Hippocampal formation (tissue), 2 donors: ENCODE results near the gene CDH5.

Experiments used
- DNase-seq, 2 donors: peaks; one replicate each; lab custom pipeline; 2025; lab: John Stamatoyannopoulos, UW

The CDH5 gene

GRCh38 chr16:66373667-66374066 is 7.2 kb downstream of the CDH5 start:
- DNase-seq: no peak

DNA sequence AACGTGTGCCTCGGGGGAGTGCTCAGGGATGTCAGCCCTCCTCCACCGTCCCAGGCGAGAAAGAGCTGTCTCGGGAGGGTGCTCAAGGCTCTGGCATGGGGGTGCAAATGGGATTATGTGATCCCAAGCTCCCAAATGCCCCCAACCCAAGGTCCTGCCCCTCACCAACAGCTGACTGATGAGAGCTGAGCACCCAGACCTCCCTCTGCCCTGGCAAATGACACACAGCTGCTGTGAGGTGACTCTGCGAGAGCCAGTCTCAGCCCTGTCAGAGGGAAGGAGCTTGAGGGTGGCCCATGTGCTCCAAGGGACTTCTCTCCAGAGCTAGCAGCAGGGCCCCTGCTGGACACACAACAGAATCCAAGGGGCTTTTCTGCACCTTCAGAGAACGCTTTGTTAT is 7.7 kb downstream of the CDH5 start:
- no peak for DNase-seq

DNA sequence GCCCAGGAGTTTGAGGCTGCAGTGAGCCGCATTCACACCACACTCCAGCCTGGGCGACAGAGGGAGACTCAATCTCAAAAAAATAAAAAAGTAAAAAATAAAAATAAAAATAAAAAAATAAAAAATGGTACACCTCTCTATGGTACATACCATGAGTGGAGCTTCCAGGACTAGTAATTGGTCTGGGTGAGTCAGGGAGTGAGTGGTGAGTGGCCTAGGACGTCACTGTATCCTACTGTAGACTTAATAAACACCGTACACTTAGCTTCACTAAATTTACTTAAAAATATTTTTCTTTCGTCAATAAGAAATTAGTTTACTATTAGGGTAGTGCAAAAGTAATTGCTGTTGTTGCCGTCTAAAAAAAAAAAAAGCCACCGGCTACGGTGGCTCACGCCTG is 9.0 kb downstream of the CDH5 start:
- no peak for DNase-seq

- no peak for DNase-seq
Measured at GRCh38 chr16:66376114-66376513, 9.6 kb downstream of the CDH5 start.

GRCh38 chr16:66376577-66377305 is 10.2 kb downstream of the CDH5 start:
- no peak for DNase-seq

- DNase-seq: no peak
Measured at GRCh38 chr16:66377324-66377723, 10.8 kb downstream of the CDH5 start.

GRCh38 chr16:66378741-66379570 is 12.5 kb downstream of the CDH5 start:
- no peak for DNase-seq

DNA sequence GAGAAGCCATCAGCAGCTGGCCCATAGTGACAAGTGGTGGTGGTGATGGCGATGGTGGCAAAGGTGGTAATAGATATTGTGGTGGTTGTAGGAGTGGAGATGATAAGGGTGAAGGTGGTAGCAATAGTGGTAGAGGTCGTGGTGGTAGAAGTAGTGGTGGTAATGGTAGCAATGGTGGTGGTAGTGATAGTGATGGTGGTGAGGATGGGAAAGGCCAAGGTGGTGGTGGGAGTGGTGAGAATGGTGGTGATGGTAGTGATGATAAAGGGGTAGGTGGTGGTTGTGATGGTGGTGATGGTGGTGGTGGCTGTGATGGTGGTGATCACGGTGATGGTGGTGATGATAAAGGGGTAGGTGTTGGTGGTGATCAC is 13.1 kb downstream of the CDH5 start:
- no peak for DNase-seq

- no peak for DNase-seq
Measured at GRCh38 chr16:66380421-66380820, 13.9 kb downstream of the CDH5 start.

DNA sequence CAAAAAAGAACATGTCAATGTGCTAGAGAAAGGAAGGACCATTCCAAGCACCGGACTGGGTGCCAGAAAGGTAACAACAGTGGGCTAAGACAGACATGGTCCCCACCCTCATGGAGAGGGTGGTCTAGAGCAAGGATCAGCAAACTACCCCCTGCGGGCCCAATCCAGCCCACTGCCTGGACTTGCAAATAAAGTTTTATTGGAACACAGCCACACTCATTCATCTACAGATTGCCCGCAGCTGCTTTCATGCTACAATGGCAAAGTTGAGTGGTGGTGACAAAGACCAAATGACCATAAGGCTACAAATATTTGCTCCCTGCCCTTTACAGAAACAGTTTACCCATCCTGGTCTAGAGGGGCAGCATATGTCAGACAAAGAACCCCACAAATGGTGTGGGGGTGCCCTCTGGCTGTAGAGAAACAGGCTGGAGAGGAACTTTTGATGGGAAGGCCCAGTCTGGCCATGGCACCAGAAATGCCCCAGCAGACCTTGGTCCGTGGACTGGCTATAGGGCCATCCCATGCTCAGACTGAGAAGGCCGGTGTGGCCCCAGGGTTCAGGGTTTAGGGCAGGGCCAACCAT is 15.2 kb downstream of the CDH5 start:
- no peak for DNase-seq

DNA sequence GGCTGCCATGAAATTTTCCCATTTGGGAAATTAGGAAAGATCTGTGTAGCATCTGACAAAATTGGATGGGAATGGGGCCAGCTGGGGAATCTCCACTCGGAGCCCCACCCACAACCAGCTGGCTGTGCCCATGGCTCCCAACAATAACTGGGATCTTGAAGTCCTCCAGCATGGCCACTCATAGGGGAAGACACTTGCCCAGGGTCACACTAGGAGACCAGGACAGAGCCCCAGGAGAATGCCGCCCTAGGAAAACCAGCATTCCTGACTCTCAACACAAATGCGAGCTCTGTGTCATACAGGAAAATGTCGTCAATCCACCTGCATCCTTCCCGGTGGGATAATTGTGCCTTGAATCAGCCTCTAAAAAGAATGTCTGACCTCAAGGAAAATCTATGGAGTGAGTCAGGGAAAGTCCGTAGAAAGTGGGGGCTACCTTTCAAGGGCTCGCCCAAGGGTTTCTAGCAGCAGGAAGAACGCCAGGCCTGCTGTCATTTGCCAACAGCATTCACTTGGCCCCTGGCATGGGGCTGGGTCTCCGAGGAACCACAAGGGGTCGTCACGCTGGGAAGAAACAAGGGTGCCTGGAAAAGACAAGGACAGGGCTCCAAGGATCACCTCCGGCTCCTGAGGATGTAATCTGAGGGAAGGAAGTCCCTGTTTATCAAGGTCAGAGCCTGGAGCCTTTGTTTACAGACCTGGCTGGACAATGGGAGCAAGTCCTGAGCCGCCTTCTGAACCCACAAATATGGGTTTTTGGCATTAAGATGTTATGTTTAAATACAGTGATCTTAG is 15.9 kb downstream of the CDH5 start:
- no peak for DNase-seq

DNA sequence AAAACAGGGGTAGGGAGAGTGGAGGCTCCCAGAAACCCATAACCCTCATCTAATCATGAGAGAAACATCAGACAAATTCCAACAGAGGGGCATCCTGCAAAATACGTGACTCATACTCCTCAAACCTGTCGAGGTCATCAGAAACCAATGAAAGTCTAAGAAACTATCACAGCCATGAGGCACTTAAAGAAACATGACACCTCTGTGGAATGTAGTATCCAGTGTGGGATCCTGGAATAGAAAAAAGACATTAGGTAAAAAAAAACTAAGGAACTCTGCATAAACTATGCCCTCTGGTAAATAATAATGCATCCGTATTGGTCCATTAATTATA is 16.4 kb downstream of the CDH5 start:
- DNase-seq: no peak

DNA sequence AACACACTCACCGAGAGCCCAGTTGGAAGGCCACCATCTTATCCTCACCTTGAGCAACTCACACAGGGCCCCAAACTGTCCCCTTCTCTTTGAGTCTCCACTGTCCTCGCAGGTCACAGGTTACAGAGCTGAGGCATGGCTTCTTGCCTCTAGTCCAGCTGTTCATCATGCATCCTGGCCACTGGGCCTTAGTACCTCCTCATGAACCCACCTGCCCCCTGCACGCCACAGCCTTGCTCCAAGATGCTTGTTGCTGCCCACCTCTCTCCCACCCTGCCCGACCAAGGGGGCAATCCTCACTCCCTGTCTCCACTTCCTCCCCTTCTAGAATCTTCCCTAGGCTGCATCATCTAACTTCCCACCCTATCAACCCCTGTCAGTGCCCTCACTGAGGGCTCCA is 17.1 kb downstream of the CDH5 start:
- no peak for DNase-seq

- no peak for DNase-seq
Measured at GRCh38 chr16:66385415-66385814, 18.9 kb downstream of the CDH5 start.

GRCh38 chr16:66386629-66387622 is 20.4 kb downstream of the CDH5 start:
- DNase-seq: no peak

DNA sequence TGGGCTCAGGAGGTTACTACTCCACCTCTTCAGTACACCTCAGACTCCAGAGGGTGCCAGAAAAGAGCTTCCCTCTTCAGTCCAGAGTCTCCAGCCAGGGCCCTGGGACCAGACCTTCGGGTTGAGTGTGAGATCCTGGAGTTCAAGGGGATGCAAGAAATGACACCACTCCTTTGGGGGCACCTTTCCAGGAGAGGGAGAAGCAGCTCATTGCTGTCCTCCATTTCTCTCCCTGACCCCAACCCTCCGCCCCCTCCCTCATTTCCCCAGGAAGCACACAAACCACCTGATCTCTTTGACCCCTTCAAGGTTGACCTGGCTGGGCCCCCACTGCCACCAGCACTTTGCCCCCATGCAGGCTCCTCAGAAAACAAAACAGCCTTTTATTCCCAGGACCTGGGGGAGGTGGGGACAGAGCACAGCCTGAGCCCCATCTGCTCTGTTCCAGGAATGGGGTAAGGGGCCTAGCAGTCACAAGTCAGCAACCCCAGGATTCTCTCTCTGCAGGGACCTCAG is 21.4 kb downstream of the CDH5 start:
- DNase-seq: no peak

DNA sequence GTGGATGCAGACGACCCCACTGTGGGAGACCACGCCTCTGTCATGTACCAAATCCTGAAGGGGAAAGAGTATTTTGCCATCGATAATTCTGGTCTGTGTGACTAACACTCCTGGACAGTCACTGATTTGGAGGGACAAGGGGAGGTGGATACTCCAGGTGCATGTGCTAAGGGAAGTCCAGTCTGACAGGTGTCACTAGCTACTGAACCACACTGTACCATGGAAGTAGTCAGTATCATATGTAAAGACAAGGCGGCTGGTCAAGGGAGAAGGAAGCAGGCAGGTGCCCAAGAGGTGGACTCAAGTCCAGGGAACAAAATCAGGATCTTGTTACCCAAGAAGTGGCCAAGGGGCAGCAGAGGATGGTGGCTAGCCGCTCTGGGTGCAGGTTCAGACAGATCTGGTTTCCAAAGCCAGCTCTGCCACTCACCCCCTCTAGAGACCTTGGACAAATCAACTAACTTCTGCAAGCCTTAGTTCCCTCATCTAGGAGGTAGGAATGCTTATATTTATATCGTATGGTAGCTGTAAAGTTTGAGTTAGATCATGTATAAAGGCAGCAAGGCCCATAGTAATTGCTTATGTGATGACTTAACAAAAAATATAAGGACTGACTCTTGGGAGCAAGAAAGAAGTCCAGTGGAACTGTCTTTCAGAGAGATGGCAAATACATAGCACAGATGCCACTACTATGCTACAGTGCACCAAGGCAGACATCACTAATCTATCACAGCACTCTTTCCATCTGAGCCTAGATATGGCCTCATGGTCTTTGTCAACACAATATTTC is 22.1 kb downstream of the CDH5 start:
- DNase-seq: no peak

- DNase-seq: no peak
Measured at GRCh38 chr16:66389256-66390176, 23.0 kb downstream of the CDH5 start.
